DMS153 treated with DMSO at 0.1 percent for 48 hours (cell line): ENCODE results near the gene ANKS1A.

Experiments used
- DNase-seq: peaks from one replicate; lab custom pipeline; 2025; ENCODE audit not compliant: unreplicated experiment; lab: John Stamatoyannopoulos, UW

ANKS1A gene

DNA sequence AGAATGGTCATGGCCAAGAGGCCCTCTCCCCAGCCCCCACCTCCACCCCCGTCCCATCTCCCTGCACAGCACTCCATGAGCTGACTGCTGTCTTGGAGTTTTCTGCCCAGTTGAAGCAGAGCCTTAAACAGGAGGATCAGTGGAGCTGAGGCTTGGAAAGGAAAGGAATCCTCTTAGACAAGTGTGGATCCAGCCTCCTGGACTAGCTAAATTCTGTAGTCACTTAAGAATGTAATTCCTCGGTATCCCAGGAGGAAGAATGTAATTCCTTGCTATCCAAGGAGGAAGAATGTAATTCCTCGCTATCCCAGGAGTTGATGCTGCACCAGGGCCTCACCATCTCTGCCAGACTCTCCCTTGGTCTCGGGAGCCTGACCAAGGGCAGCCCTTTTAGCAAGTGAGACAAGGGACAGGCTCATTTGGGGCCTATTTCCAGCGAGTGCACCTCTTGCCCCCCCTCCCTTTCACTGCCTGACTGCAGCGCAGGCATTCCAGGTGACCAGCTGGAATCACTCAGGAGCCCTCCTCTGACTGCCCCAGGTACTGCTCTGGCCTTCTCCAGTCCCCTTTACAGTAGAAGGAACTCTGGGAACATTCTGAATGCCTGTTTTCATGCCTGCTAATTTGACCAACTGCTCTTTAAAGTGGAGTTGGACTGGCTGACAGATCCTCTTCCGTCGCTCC, 175.8 kb downstream of the ANKS1A start:
- DNase-seq, result no peak

DNA sequence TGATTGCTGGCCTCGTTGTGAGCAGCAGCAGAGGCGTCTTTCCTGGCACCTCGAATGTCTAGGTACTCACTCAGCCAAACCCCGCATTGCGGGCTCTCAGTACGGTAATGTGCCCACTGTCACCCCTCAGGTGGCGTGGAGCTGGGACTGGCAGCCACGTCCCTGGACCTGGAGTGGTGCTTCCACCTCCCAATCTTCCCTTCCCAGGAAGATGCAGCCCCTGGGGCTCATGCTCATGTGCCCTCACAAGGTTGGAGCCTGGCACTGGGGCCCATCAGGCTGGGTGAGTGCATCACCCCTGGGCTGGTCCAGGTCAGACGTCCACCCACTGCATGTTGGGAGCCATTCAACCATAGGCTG, 176.4 kb downstream of the ANKS1A start:
- no peak for DNase-seq

DNA sequence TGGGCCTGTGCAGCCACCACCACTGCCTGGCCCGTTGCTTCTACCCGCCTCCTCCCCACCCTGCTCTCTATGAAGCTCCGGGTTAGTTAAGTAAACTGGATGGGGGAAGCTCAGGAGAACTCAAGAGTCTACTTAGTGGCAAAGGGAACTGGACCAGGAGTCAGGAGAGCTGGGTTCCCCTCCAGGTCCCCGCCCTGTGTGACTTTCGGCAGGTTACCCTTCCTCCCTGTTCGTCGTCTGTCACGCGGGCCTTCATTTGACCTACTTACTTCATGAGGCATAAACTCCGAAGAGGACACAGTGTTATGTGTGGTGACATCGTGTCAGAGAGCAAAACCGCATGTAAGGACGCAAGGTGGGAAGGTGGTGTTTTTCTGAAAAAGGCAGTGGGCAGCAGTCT, 176.8 kb downstream of the ANKS1A start:
- no peak for DNase-seq

DNA sequence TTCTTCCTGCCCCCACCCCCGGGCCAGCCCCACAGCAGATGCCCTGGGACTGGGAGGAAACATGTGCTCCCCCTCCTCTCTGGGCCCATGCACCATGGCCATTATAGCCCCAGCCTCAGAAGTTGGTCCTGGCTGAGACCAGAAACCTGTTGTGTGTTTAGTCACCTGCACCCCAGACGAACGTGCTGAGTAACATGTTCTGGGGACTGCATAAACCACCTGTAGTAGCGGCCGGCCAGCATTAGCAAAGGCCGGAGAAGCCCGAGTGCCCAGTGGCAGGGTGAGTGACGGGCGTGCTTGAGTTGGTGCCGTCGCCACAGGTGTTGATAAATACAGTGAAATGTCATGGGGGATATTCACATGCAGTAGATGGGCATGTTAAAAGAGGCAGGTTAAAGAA, 178.2 kb downstream of the ANKS1A start:
- no peak for DNase-seq

DNA sequence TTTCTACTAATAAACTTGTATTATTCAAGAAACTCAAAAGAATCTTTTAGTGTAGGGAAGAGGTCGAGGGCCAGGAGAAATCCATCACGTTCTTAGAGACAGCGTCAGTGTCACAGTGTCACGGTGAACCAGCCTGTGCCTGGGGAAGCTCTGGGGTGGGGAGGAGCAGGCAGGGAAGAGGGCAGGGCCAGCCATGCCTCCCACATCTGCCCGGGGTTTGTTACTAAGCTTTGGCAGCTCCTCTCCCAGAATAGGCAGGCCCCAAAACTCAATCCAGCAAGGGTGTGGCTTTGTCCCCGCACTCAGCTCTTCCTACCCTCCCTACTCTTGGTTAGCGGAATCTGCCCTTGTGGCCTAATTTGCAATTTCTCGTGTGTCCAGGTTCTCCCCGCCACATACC, 179.2 kb downstream of the ANKS1A start:
- DNase-seq, result no peak

DNA sequence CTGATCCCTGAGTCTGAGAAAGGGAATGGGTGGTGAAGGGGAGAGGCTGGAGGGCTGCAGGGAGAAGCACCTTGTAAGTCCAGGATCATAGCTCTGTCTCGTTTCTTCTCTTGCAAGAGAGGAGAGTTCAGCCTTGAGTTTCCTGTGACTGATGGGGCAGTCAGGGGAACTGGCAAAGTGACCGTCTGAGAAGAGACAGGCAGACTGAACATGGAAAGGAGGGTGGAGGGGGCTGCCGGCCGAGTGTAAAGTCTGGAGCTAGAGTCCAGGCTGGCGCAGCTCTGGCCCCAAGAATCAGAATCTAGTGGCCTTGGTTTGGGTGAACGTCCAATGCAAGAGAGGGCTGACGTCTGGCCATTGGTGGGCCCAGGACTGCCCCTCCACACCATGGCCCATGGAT, 179.6 kb downstream of the ANKS1A start:
- no peak for DNase-seq

DNA sequence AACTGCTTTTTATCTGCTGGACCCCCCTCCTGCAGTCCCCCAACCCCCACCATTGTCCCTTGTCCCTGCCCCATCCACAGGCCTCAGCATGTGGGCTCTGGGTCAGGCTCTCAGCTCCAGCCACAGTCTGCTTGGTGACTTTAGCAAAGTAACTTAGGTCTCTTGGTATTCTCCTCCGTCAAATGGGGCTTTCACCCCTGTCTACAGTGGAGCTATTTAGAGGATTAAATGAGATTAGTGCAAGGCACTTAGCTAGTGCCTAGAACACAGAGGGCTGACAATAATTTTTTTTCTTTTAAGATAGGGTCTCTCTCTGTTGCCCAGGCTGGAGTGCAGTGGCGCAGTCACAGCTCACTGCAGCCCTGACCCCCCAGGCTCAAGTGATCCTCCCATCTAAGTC, 180.2 kb downstream of the ANKS1A start:
- DNase-seq, result no peak

DNA sequence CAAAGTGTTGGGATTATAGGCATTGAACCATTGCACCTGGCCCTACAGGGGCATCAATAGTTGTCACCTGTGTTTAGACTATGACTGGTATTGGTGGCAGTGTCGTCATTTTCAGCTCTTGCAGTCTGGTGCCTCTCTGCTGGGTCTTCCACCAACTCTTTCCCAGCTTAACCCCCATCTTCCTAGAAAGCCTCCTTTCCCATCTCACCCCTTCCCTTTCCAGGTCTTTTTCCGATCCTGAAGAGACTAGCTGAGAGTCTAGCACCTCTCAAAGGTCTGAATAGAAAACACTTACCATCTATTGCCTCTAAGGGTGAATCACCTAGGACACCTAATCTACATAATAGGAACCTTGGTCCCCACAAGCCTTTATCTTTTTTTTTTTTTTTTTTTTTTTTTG, 181.1 kb downstream of the ANKS1A start:
- DNase-seq, result no peak

DNA sequence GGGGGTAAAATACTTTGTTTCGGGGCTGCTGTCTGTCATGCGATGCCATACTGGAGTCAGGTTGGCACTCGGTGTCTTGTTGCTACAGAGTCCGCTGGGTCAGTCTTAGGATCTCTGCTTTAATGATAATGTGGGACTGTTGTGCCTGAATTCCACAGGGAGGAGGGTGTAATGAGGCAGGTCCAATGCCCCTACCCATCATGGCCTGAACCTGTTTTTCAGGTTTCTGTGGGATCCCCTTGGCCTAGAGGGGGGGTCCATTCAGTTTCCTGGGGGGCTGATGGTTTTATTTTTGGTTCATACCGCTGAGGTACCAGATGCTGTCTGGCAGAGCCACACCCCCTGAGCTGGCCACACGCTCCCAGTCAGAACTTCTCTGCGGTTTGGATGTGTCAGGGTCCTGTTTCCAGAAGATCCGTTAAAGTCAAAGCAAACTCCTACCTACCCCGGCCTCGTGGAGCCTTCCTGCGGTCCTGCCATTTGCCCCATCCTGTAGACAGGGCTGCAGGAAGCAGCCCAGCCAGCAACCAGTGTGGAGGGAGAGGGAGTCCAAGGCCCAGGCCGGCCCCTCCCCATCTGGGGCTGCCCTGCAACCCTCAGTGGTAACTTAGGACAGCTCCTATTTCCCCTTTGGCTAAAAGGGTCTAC, 182.4 kb downstream of the ANKS1A start:
- DNase-seq, result no peak

DNA sequence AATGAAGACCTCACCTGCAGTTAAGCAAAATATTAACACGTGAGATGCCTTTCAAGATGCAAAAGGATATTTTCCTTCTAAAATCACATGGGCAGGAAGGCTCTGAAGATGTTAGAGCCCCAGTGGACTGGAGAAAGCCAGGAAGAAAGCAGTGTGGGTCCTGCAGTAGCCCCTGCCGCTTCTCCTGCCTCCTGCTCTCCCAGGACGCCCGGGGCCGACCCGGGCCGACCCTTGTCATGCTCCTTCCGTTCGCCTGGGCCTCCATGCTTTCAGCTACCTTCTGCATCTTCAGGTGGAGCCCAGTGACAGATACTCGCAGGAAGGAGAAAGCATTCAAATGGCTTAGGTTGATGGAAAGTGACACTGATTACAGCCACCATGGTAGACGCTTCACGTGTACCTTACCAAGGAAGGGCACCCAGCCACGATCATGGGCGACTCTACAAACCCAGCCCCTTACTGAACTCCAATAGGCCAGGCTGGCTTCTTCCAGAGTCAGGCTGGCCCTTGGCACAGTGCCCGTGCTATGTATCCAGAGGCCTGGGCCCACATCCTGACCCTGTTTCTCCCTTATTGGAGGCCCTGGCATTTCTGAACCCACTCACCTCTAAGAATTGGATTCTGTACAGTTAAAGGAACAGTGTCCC, 183.1 kb downstream of the ANKS1A start:
- DNase-seq, result no peak

DNA sequence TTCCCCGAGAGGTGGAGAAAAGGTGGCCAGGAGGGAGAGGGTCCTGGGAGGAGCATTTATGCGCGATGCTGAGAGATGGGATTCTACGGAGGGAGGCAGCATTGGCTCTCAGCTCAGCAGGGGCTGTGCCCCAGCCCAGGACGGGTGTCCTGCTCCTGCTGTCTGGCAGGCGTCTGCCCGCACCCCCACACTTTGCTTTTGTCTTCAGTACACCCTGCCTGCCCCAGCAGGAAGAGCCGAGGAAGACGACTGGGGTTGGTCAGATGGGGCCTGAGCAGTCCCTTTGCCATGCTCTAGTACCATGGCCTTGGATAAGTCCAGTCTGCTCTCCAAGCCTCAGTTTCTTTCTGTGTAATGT, 183.6 kb downstream of the ANKS1A start:
- no peak for DNase-seq

DNA sequence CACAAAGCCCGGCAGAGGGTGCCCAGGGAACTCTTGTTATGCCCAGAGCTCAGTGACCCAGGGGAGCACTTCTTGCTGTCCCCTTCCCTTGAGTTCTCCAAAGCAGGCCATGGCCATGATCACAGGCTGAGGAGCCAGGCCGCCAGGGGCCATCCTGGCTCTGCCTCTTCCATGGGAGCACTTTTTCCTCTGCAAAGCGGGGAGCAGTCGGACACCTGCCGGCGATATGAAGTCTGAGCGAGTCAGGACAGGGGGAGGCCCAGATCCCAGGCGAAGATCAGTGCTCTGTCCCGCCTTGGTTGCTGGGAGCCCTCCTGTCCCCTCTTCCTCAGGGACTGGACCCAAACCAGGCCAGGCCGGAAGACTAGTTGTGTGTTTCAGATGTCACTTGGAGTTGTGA, 184.2 kb downstream of the ANKS1A start:
- no peak for DNase-seq

DNA sequence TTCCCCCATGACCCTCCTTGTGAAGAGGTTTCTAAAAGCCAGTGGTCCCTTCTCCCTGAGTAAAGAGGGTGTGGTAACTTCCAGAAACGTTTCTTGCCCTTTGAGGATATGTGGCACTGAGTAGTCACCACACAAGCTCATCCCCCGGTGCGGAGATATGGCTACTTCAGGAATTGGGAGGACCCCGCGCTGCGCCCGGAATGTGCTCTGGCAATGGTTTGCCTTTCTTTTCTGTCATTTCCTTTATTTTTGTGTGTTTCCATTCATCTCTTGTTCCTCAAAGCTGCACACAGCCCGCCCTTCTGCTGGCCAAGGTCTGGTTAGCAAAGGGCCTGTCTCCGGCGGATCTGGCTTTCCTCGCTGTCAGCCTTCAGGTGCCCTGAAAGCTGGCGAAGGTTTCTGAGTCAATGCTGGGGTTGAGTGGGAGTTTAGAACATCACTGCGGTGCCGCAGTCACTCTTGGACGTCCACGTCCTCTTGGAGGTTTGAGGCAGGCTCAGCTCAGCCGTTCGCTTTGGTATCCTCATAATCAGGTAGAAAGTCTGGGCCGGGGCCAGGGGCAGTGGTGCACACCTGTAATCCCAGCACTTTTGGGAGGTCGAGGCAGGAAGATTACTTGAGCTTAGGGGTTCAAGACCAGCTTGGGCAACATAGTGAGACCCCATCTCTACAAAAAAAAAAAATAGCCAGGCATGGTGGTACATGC, 184.9 kb downstream of the ANKS1A start:
- DNase-seq, result no peak

DNA sequence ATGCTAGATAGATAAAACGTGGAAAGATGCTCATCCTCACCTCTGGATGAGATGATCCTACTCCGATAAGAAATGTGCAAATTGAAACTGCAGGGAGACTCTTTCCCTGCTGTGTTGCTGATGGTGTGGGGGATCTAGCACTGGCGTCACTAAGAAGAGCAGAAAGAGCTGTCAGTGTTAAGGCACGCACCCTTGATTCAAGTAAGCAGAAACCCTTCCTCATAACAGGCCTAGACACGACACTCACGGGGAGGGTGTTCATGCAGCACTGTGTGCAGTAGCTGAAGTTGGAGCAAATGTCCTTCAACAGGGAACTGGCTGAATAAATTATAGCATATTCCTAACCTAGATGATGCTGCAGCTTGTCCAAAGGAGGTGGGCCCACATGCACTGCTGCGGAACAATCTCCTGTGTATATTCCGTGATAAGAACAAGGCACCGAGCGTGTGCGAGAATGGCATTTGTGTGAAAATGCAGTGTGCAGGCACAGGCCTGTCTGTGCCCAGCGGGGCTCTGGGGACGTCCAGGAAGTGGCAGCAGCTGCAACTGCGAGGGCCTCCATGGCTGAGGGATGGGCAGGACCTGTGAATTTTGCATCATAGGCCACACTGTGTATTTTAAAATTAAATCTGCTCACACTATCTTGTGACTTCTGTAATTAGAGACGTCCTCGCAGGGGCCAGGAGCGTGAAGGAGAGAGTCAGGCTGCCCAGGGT, 188.1 kb downstream of the ANKS1A start:
- no peak for DNase-seq

DNA sequence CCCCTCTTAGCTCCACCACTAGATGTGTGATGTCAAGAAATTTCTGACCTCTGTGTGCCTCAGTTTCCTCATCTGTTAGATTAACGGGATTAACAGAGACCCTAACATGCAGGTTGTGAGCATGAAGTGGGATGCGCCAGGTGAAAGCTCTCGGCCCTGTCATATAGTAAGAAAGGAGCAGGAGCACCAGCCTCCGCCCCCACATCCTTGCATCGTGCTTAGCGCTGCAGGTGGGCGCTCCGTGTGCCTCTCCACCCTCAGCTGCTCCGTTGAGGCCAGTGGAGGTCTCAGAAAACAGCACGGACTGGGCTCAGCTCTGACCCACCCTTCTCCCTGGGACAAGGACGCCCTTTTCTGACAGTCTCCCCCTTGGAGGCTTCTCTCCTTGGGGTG, 188.7 kb downstream of the ANKS1A start:
- no peak for DNase-seq

DNA sequence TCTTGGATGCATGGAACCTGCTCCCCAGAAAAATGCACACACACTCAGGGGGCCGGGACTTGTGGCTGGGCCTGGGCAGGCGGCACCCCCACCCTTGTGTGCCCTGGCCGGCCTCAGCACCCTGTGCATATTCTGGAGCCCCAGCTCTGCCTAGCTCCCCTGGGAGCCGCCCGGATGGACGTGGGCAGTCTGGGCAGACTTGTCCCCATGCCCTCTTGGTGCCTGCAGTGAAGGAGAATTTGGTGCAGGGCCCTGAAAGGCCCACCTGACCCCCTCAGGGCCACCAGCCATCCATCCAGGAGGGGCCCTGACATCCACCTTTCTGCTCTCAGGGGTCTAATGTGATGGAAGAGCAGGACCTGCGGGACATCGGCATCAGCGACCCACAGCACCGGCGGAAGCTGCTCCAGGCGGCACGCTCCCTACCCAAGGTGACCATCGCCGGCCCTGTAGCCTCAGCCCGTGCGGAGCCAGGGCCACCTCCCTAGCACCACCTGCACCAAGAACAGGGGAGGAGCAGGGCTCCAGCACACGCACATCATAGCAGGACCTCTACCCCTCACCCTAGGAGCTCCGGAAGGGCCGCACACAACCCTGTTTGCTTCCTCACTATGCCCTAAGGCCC, 189.3 kb downstream of the ANKS1A start:
- no peak for DNase-seq

DNA sequence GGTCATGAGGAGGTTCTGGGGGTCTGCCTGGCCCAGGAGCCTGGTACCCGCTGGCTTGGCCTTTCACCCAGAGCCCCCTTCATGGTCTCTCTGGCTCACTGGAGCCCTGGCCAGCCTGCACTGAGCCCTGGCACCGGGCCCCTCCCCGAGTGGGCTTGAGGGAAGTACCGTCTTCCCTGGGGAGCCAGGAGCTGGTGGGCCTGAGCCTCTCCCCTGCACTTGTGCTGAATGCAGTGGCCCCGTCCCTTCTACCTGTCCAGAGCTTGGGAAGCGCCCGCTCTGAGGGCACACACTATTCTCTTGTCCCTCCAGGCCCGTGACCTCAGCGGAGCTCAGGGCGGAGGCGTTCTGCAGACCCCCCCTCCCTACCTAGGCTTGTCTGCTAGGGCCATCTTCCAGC, 189.8 kb downstream of the ANKS1A start:
- DNase-seq, result no peak

DNA sequence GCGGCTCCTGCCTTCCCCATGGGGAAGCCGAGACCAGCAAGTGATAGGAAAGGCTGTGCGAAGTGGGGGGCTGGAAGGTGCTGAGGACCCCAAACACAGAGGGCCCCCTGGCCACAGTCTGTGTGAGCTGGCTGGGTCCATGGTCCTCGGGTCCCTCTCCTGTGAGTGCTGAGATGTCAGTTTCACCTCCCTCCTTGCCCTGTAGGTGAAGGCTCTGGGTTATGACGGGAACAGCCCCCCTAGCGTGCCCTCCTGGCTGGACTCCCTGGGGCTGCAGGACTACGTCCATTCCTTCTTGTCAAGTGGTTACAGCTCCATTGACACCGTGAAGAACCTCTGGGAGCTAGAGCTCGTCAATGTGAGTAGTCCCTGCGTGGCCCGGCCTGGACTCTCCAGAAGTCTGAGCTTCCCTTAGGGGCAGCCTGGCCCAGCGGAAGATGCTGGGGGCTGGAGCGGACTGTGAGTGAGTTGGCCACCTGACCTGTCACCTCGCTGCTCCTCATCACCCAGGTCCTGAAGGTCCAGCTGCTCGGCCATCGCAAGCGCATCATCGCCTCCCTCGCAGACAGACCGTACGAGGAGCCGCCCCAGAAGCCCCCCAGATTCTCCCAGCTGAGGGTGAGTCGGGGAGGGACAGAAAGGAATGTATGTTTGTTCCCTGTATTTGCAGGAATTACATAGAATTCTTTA, 190.4 kb downstream of the ANKS1A start:
- no peak for DNase-seq

DNA sequence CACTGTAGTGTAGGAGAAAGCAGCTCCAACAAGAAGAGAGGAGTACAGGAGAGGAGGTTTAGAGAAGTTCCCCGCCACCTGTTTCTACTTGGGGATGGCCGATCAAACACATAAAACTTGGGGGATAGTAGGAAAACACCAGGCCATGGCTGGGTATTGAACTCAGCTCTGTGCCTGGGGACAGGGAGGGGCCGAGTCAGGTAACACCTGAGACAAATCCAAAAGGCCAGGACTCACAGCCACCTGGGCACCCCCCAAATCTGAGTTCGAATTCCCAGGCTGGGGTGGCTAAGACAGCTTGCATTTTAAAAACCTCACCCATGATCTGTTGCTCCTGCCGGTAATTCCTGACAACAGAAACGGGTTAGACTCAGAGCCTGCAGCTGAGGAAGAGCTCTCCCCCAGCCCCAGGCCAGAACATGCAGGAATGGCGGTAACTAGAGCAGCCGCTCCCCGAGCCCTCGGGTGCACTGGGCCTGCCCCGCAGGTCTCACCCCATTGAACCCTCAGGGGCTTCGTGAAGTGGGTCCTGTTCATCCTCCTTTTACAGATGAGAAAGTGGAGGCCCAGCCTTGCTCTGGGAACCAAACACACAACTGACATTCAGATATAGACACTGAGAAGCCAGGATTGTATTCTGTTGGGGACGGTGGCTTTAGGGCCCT, 191.1 kb downstream of the ANKS1A start:
- no peak for DNase-seq

DNA sequence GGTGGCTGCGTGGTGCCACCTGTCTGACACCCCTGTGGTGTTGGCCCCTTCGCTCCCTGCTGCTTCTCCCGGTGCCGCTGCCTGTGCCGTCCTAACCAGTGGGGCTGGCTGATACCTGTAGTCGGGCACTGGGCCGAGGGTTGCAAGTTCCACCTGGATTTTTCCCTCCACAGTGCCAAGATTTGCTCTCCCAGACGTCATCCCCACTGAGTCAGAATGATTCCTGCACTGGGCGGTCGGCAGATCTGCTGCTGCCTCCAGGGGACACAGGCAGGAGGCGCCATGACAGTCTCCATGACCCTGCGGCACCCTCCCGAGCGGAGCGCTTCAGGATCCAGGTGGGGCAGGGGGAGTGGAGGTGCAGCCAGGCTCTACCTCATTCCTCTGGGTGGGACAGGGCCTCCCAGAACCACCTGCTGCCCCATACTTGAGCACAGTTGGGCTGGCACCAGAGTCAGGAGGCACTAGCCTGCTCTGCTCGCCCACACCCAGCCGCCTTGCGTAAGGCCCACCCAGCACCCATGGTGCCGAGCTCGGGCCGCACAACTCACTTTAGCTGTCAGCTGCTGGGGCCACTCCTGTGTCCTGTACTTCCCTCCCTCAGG, 191.9 kb downstream of the ANKS1A start:
- DNase-seq, result no peak
